ENCODE measurements around the gene ACSM2A. TPM values are rescaled to one million over a fixed set of nuclear protein-coding genes. Genes with fewer than 3 reads are reported as not detected.
"Not testable (repeated sequence)": the region's sequence is repeated elsewhere in the genome, so short reads cannot be mapped to it uniquely, and the experiment has no call there.

Gene ACSM2A
- total RNA-seq, 1 experiment from 2014 or later: not detected

DNA sequence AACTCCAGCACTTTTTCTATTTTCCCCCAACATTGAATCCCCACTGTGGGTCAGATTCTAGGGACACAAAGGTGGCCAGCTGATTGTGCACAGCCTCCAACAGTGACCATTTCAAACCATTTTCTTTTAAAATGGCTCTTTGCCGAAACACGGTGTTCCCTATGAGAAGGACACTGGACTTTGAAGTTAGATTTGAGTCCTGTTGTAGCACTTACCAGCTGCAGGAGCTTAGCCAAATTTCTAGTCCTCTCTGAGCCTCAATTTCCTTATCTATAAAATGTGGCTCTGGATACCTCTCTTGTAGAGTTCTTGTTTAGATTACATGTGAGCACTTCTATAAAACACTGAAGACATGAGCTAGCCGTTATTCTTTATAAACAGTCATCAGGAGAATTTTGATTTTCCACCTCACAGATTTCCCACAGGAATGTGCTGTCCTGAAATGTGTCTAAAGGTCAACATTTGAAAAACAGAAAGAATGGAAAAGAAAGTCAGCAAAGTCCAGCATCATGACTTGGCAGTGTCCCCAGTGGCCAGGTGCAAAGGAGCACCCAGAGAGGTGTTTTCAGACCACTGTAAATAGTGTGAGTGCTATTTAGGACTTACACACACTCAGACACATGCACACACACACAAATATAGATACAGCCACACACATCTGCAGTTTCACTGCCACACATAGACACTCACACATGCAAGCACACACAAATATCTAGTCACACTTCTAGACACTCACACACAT is 4.5 kb upstream of the ACSM2A start:
- H3K18ac ChIP-seq (ENCODE audit: insufficient read length, low read depth, low read length); H3K23me2 ChIP-seq (ENCODE audit: insufficient read length, low read depth, low read length, poor library complexity, severe bottlenecking); H3K27me3 ChIP-seq (ENCODE audit: insufficient read depth, low read length); H2BK5ac ChIP-seq (ENCODE audit: insufficient read length, low read length); H4K5ac ChIP-seq (ENCODE audit: insufficient read length, low read depth, low read length); H3K36me3 Mint-ChIP-seq (ENCODE audit: insufficient read depth in 1 of 3, low read depth in 3 of 3); H2AK5ac ChIP-seq (ENCODE audit: insufficient read length, low read length); H4K20me1 ChIP-seq (ENCODE audit: control insufficient read depth, insufficient read depth, insufficient read length); H2BK12ac ChIP-seq (ENCODE audit: insufficient read length, low read depth, low read length); H3K4me2 ChIP-seq (ENCODE audit: insufficient read depth, insufficient read length, low read length); H3T11ph ChIP-seq (ENCODE audit: low read length); H4K91ac ChIP-seq (ENCODE audit: insufficient read length, low read depth, low read length); H3K4ac ChIP-seq (ENCODE audit: low read depth, low read length); H3K4me3 Mint-ChIP-seq; H3K27ac ChIP-seq (ENCODE audit: insufficient read length, low read depth, low read length); H3K4me1 Mint-ChIP-seq; H2BK120ac ChIP-seq (ENCODE audit: low read depth, low read length, poor library complexity, severe bottlenecking); H3K27ac Mint-ChIP-seq; H3K14ac ChIP-seq (ENCODE audit: insufficient read depth, low read length); H2BK20ac ChIP-seq (ENCODE audit: low read depth, low read length, poor library complexity, severe bottlenecking); H3K9me3 Mint-ChIP-seq; DNase-seq; H3K23ac ChIP-seq (ENCODE audit: insufficient read length, low read depth, low read length); H3K79me2 ChIP-seq (ENCODE audit: insufficient read depth, low read length); H3K9ac ChIP-seq (ENCODE audit: extremely low read depth, insufficient read length, low read length); H3K27me3 Mint-ChIP-seq (ENCODE audit: low read depth); H3K56ac ChIP-seq (ENCODE audit: insufficient read length, low read depth, low read length); H3K4me1 ChIP-seq (ENCODE audit: insufficient read depth, low read length); H3K79me1 ChIP-seq (ENCODE audit: insufficient read depth, low read depth, low read length, poor library complexity, severe bottlenecking); H4K8ac ChIP-seq (replicated peaks; ENCODE audit: insufficient read length, low read depth, low read length); H3K9me3 ChIP-seq (ENCODE audit: control insufficient read depth, low read depth, low read length); H2AFZ ChIP-seq (ENCODE audit: low read length); H2BK15ac ChIP-seq (ENCODE audit: low read depth, low read length): not testable (repeated sequence)
- no CpG with 5 or more reads among the region's 3 CpGs for WGBS (ENCODE audit: extremely low coverage, insufficient read length, low lambda C conversion rate)

GRCh38 chr16:20453633-20454032 is 2.3 kb downstream of the ACSM2A start:
- DNase-seq; H3K27me3 Mint-ChIP-seq (ENCODE audit: low read depth); H2BK20ac ChIP-seq (ENCODE audit: low read depth, low read length, poor library complexity, severe bottlenecking); H3K36me3 Mint-ChIP-seq (ENCODE audit: insufficient read depth in 1 of 3, low read depth in 3 of 3); H4K5ac ChIP-seq (ENCODE audit: insufficient read length, low read depth, low read length); H4K91ac ChIP-seq (ENCODE audit: insufficient read length, low read depth, low read length); H2AFZ ChIP-seq (ENCODE audit: low read length); H2BK5ac ChIP-seq (ENCODE audit: insufficient read length, low read length); H3K27ac Mint-ChIP-seq; H3K4me2 ChIP-seq (ENCODE audit: insufficient read depth, insufficient read length, low read length); H3K27ac ChIP-seq (ENCODE audit: insufficient read length, low read depth, low read length); H3K23ac ChIP-seq (ENCODE audit: insufficient read length, low read depth, low read length); H3K27me3 ChIP-seq (ENCODE audit: insufficient read depth, low read length); H2BK15ac ChIP-seq (ENCODE audit: low read depth, low read length); H3K23me2 ChIP-seq (ENCODE audit: insufficient read length, low read depth, low read length, poor library complexity, severe bottlenecking); H3K9me3 Mint-ChIP-seq; H3K4me1 Mint-ChIP-seq; H2BK12ac ChIP-seq (ENCODE audit: insufficient read length, low read depth, low read length); H2BK120ac ChIP-seq (ENCODE audit: low read depth, low read length, poor library complexity, severe bottlenecking); H3K14ac ChIP-seq (ENCODE audit: insufficient read depth, low read length); H3K4ac ChIP-seq (ENCODE audit: low read depth, low read length); H4K20me1 ChIP-seq (ENCODE audit: control insufficient read depth, insufficient read depth, insufficient read length); H3K9me3 ChIP-seq (ENCODE audit: control insufficient read depth, low read depth, low read length); H3K4me3 Mint-ChIP-seq; H4K8ac ChIP-seq (replicated peaks; ENCODE audit: insufficient read length, low read depth, low read length); H3K9ac ChIP-seq (ENCODE audit: extremely low read depth, insufficient read length, low read length); H3K56ac ChIP-seq (ENCODE audit: insufficient read length, low read depth, low read length); H3K79me2 ChIP-seq (ENCODE audit: insufficient read depth, low read length); H2AK5ac ChIP-seq (ENCODE audit: insufficient read length, low read length); H3T11ph ChIP-seq (ENCODE audit: low read length); H3K4me1 ChIP-seq (ENCODE audit: insufficient read depth, low read length); H3K79me1 ChIP-seq (ENCODE audit: insufficient read depth, low read depth, low read length, poor library complexity, severe bottlenecking); H3K18ac ChIP-seq (ENCODE audit: insufficient read length, low read depth, low read length): not testable (repeated sequence)
- WGBS (ENCODE audit: extremely low coverage, insufficient read length, low lambda C conversion rate): no CpG with 5 or more reads among the region's 5 CpGs
